Stomach smooth muscle (tissue), 2 donors: ENCODE data around the gene IQCN.

Experiments used
- H3K27ac ChIP-seq: one replicate; pipeline ENCODE4 v1.7.0; 2013; ENCODE audit warnings: mild to moderate bottlenecking, low read length, inconsistent platforms
- H3K27me3 ChIP-seq, 2 donors: one replicate each; pipeline ENCODE4 v1.7.0; 2013; ENCODE audit warnings: low read length in 2 of 2; ENCODE audit not compliant: insufficient read depth in 2 of 2, control insufficient read depth in 1 of 2
- H3K36me3 ChIP-seq, 2 donors: one replicate each; pipeline ENCODE4 v1.7.0; 2013; ENCODE audit warnings: low read length in 2 of 2; ENCODE audit not compliant: control insufficient read depth in 2 of 2, insufficient read depth in 2 of 2
- H3K4me1 ChIP-seq: one replicate; pipeline ENCODE4 v1.7.0; 2013; ENCODE audit warnings: low read length; ENCODE audit not compliant: control insufficient read depth, insufficient read depth
- H3K4me3 ChIP-seq, 2 donors: one replicate each; pipeline ENCODE4 v1.7.0; 2013; ENCODE audit warnings: low read length in 2 of 2
- H3K9ac ChIP-seq, 2 donors: one replicate each; pipeline ENCODE4 v1.7.0; 2013; ENCODE audit warnings: low read length in 2 of 2, mild to moderate bottlenecking in 1 of 2
- H3K9me3 ChIP-seq, 2 donors: one replicate each; pipeline ENCODE4 v1.7.0; 2013; ENCODE audit warnings: low read length in 2 of 2; ENCODE audit not compliant: control insufficient read depth in 2 of 2
- donor health status: healthy.
- donor health status: Pancreatic carcinoma.

The IQCN gene

GRCh38 chr19:18311502-18312091 lies 37.3 kb upstream of the IQCN start:
- H3K4me1 ChIP-seq: peaks cover 21% of the 10 kb centered on the region
- H3K36me3 ChIP-seq: peaks cover 3% of the 10 kb centered on the region in 2 donors
- no peak overlapping the region for H3K4me3 ChIP-seq
- H3K27ac ChIP-seq: no peak overlapping the region
- H3K27me3 ChIP-seq: no peaks in the 10 kb centered on the region
- H3K9ac ChIP-seq: no peak overlapping the region
- no peaks in the 10 kb centered on the region for H3K9me3 ChIP-seq

GRCh38 chr19:18310966-18311365 lies 36.7 kb upstream of the IQCN start:
- Histone ChIP-seq H3K27ac (no peak overlapping the region), H3K4me1 (peaks cover 25% of the 10 kb centered on the region), H3K9me3 (no peaks in the 10 kb centered on the region), H3K9ac (no peak overlapping the region), H3K27me3 (no peaks in the 10 kb centered on the region), H3K36me3 (peaks cover 3% of the 10 kb centered on the region in 2 donors), H3K4me3 (no peak overlapping the region)

GRCh38 chr19:18310118-18310909 lies 36.1 kb upstream of the IQCN start:
- peaks cover 3% of the 10 kb centered on the region in 2 donors for H3K36me3 ChIP-seq
- no peak overlapping the region for H3K27ac ChIP-seq
- no peaks in the 10 kb centered on the region for H3K27me3 ChIP-seq
- H3K9ac ChIP-seq: no peak overlapping the region
- H3K9me3 ChIP-seq: no peaks in the 10 kb centered on the region
- H3K4me3 ChIP-seq: no peak overlapping the region
- H3K4me1 ChIP-seq: peaks cover 32% of the 10 kb centered on the region

- Histone ChIP-seq H3K9me3 (no peaks in the 10 kb centered on the region), H3K4me3 (no peak overlapping the region), H3K27ac (no peak overlapping the region), H3K27me3 (no peaks in the 10 kb centered on the region), H3K9ac (no peak overlapping the region), H3K36me3 (peaks cover 3% of the 10 kb centered on the region in 2 donors), H3K4me1 (peaks cover 39% of the 10 kb centered on the region)
Observed at GRCh38 chr19:18309525-18310064, 35.3 kb upstream of the IQCN start.

- no peak overlapping the region for H3K9ac ChIP-seq
- H3K4me1 ChIP-seq: peaks cover 46% of the 10 kb centered on the region
- H3K27ac ChIP-seq: no peak overlapping the region
- H3K9me3 ChIP-seq: no peaks in the 10 kb centered on the region
- H3K27me3 ChIP-seq: no peaks in the 10 kb centered on the region
- no peak overlapping the region for H3K4me3 ChIP-seq
- peaks cover 0 to 3% of the 10 kb centered on the region in 2 donors for H3K36me3 ChIP-seq
Observed at GRCh38 chr19:18308948-18309325, 34.7 kb upstream of the IQCN start.

GRCh38 chr19:18308051-18308947 lies 34.0 kb upstream of the IQCN start:
- H3K36me3 ChIP-seq: peaks cover 0 to 3% of the 10 kb centered on the region in 2 donors
- H3K4me1 ChIP-seq: peaks cover 51% of the 10 kb centered on the region
- H3K9me3 ChIP-seq: no peaks in the 10 kb centered on the region
- H3K27me3 ChIP-seq: no peaks in the 10 kb centered on the region
- no peak overlapping the region for H3K4me3 ChIP-seq
- H3K27ac ChIP-seq: peak overlapping the region; percentile 99
- no peak overlapping the region for H3K9ac ChIP-seq

GRCh38 chr19:18307271-18307681 lies 33.0 kb upstream of the IQCN start:
- Histone ChIP-seq H3K36me3 (peaks cover 0 to under 1% of the 10 kb centered on the region in 2 donors), H3K9me3 (no peaks in the 10 kb centered on the region), H3K4me3 (peak overlapping the region in 1 of 2 donors; percentile 22), H3K27ac (peak overlapping the region; percentile 99), H3K4me1 (peaks cover 54% of the 10 kb centered on the region), H3K9ac (peak overlapping the region in 1 of 2 donors; percentile 13), H3K27me3 (no peaks in the 10 kb centered on the region)

GRCh38 chr19:18306888-18307260 lies 32.6 kb upstream of the IQCN start:
- Histone ChIP-seq H3K4me3 (peak overlapping the region in 1 of 2 donors; percentile 29), H3K27ac (peak overlapping the region; percentile 99), H3K4me1 (peaks cover 54% of the 10 kb centered on the region), H3K27me3 (no peaks in the 10 kb centered on the region), H3K9me3 (no peaks in the 10 kb centered on the region), H3K36me3 (no peaks in the 10 kb centered on the region), H3K9ac (peak overlapping the region in 1 of 2 donors; percentile 13)

GRCh38 chr19:18306209-18306887 lies 32.1 kb upstream of the IQCN start:
- Histone ChIP-seq H3K9ac (peak overlapping the region in 1 of 2 donors; percentile 14), H3K4me1 (peaks cover 57% of the 10 kb centered on the region), H3K9me3 (no peaks in the 10 kb centered on the region), H3K36me3 (no peaks in the 10 kb centered on the region), H3K27ac (peak overlapping the region; percentile 99), H3K27me3 (no peaks in the 10 kb centered on the region), H3K4me3 (peak overlapping the region in 1 of 2 donors; percentile 29)
